ENCODE measurements around the gene OR5L1. TPM values are rescaled to one million over a fixed set of nuclear protein-coding genes. Genes with fewer than 3 reads are reported as not detected.

Gene OR5L1
- total RNA-seq, 1 donor from 2014 or later: not detected

- no peak within 1 kb of the TSS for H3K4me3 ChIP-seq (ENCODE audit: low read depth, low read length)
- no peak for TF ChIP-seq CTCF (IDR thresholded peaks at IDR 0.05; ENCODE audit: insufficient read depth, low read length, poor library complexity, severe bottlenecking)
- DNase-seq (ENCODE audit: low read depth): no peak
- no peaks in the 10 kb centered on the region for H3K36me3 ChIP-seq (ENCODE audit: control insufficient read depth, insufficient read depth, low read length)
- H3K27me3 ChIP-seq (ENCODE audit: control insufficient read depth, insufficient read depth, low read length): no peaks in the 10 kb centered on the region
Measured at GRCh38 chr11:55819330-55819729, 8.2 kb downstream of the OR5L1 start, which contains the start of gene OR5D18. Gene OR5D18, plus strand, starts transcription at chr11:55819630. Its CDS starts 0 bp downstream, at chr11:55819630.

DNA sequence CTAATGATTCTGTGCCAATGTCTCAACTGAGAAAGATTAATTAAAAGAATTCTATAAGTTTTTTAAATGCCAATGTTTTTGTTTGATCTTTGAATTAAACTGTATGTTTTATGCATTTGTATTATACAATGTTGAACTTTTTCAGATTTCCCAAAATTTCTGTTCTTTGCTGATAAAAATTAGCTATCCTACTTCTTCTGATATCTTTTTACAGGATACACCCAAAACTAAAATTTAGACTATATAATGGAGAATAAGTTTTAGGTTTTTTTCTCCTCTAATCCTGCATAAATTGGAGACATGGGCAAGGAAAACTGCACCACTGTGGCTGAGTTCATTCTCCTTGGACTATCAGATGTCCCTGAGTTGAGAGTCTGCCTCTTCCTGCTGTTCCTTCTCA is 15.8 kb downstream of the OR5L1 start, which contains the start of gene OR5L2:
Gene OR5L2, plus strand, starts transcription at position 301 of the 400 bp plus-strand sequence. Its CDS starts 0 bp downstream, at position 301.
- H3K27me3 ChIP-seq (ENCODE audit: control insufficient read depth, insufficient read depth, low read length): no peaks in the 10 kb centered on the region
- H3K4me3 ChIP-seq (ENCODE audit: low read depth, low read length): no peak within 1 kb of the TSS
- no peak for TF ChIP-seq CTCF (IDR thresholded peaks at IDR 0.05; ENCODE audit: insufficient read depth, low read length, poor library complexity, severe bottlenecking)
- H3K36me3 ChIP-seq (ENCODE audit: control insufficient read depth, insufficient read depth, low read length): no peaks in the 10 kb centered on the region
- DNase-seq (ENCODE audit: low read depth): no peak

DNA sequence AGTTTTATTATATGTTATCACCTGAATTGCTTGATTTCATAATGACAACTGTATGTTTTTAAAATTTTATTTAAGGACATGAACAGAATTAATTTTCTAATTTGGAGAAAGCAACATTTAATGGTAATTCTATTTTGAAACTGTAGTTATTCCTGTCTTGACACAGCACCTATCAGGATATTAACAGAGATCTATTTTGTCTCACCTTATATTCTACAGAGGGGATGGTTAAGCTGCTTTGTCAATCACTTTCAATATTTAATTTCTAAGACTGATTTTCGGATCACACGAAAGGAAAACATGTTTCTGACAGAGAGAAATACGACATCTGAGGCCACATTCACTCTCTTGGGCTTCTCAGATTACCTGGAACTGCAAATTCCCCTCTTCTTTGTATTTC is 27.3 kb downstream of the OR5L1 start, which contains the start of gene OR5D16:
Gene OR5D16, plus strand, starts transcription at position 301 of the 400 bp plus-strand sequence. Its CDS starts 0 bp downstream, at position 301.
- no peak for DNase-seq (ENCODE audit: low read depth)
- H3K36me3 ChIP-seq (ENCODE audit: control insufficient read depth, insufficient read depth, low read length): no peaks in the 10 kb centered on the region
- TF ChIP-seq CTCF (IDR thresholded peaks at IDR 0.05; ENCODE audit: insufficient read depth, low read length, poor library complexity, severe bottlenecking): no peak
- H3K27me3 ChIP-seq (ENCODE audit: control insufficient read depth, insufficient read depth, low read length): no peaks in the 10 kb centered on the region
- no peak within 1 kb of the TSS for H3K4me3 ChIP-seq (ENCODE audit: low read depth, low read length)

DNA sequence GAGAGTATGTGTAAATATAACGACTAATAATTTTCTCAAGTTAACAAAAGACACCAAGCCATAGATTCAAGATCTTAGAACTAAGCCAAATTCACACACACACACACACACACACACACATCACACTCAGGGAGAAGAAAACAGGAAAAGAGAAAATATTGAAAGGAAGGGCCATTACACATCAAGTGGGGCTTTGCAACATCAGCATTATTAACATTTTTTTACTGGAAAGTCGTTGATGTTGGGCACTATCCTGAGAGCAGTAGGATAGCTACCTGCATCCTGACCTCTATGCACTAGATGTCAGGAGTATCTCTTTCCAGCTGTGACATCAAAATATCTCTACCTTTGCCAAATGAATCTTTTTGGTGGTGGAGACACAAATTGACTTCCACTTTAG is 36.3 kb downstream of the OR5L1 start:
- Histone ChIP-seq H3K36me3 (ENCODE audit: control insufficient read depth, insufficient read depth, low read length) (no peaks in the 10 kb centered on the region), H3K27me3 (ENCODE audit: control insufficient read depth, insufficient read depth, low read length) (no peaks in the 10 kb centered on the region), H3K4me3 (ENCODE audit: low read depth, low read length) (no peak overlapping the region)
- TF ChIP-seq CTCF (IDR thresholded peaks at IDR 0.05; ENCODE audit: insufficient read depth, low read length, poor library complexity, severe bottlenecking): no peak
- DNase-seq (ENCODE audit: low read depth): no peak

GRCh38 chr11:55849037-55849436 is 37.9 kb downstream of the OR5L1 start:
- no peaks in the 10 kb centered on the region for H3K27me3 ChIP-seq (ENCODE audit: control insufficient read depth, insufficient read depth, low read length)
- no peak for TF ChIP-seq CTCF (IDR thresholded peaks at IDR 0.05; ENCODE audit: insufficient read depth, low read length, poor library complexity, severe bottlenecking)
- no peak for DNase-seq (ENCODE audit: low read depth)

GRCh38 chr11:55852141-55852540 is 41.0 kb downstream of the OR5L1 start:
- no peaks in the 10 kb centered on the region for H3K36me3 ChIP-seq (ENCODE audit: control insufficient read depth, insufficient read depth, low read length)
- no peak overlapping the region for H3K4me3 ChIP-seq (ENCODE audit: low read depth, low read length)
- H3K27me3 ChIP-seq (ENCODE audit: control insufficient read depth, insufficient read depth, low read length): no peaks in the 10 kb centered on the region
- TF ChIP-seq CTCF (IDR thresholded peaks at IDR 0.05; ENCODE audit: insufficient read depth, low read length, poor library complexity, severe bottlenecking): no peak
- DNase-seq (ENCODE audit: low read depth): no peak

More at GRCh38 chr11:55849037-55849436, 37.9 kb downstream of the OR5L1 start:
- Histone ChIP-seq H3K4me3 (ENCODE audit: low read depth, low read length) (no peak overlapping the region), H3K36me3 (ENCODE audit: control insufficient read depth, insufficient read depth, low read length) (no peaks in the 10 kb centered on the region)
